Measurements from ENCODE around the gene PCSK7. TPM values are rescaled to one million over a fixed set of nuclear protein-coding genes. Genes with fewer than 3 reads are reported as not detected.

The PCSK7 gene
- total and polyA plus RNA-seq, 2 donors (not counting 3 experiments of a cell fraction or from before 2014, with no cell fraction given): 40.8 to 72.7 TPM

DNA sequence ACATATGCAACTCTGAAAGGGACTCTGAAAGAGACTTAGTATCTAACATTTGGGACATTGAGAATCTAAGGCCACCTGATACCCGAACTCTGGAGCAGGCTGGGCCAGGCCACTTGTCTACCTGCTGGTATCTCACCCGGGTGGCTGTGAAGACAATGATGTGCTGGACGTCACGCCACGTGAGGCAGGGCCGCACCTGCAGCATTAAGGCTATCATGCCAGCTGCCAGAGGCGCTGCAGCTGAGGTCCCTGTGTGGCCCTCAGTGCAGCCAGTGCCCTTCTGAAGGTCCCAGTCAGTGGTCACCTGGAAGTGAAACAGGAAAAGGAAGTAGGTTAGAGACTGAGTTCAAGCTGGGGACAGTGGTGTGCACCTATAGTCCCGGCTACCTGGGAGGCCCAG is 12.4 kb downstream of the PCSK7 start:
- BruUV-seq (replicated peaks): no TSS peak
- TF ChIP-seq MYC (IDR thresholded peaks at IDR 0.05; ENCODE audit: low read depth, low read length) (no peak), POLR2AphosphoS5 (IDR thresholded peaks at IDR 0.05; ENCODE audit: insufficient read depth, low read depth, low read length) (no peak), GATA2 (IDR thresholded peaks at IDR 0.05; ENCODE audit: insufficient read depth, insufficient read length, low read depth, low read length) (no peak), EZH2 (IDR thresholded peaks at IDR 0.05; ENCODE audit: borderline replicate concordance, low read depth, low read length, severe bottlenecking) (no peak), FOS (IDR thresholded peaks at IDR 0.05; ENCODE audit: borderline replicate concordance, insufficient read depth, low read length) (no peak), JUN (IDR thresholded peaks at IDR 0.05; ENCODE audit: borderline replicate concordance, insufficient read depth, insufficient read length, low read depth) (no peak), POLR2A (IDR thresholded peaks at IDR 0.05; ENCODE audit: low read depth, low read length) (no peak)
- TF ChIP-seq, protein P1, sequence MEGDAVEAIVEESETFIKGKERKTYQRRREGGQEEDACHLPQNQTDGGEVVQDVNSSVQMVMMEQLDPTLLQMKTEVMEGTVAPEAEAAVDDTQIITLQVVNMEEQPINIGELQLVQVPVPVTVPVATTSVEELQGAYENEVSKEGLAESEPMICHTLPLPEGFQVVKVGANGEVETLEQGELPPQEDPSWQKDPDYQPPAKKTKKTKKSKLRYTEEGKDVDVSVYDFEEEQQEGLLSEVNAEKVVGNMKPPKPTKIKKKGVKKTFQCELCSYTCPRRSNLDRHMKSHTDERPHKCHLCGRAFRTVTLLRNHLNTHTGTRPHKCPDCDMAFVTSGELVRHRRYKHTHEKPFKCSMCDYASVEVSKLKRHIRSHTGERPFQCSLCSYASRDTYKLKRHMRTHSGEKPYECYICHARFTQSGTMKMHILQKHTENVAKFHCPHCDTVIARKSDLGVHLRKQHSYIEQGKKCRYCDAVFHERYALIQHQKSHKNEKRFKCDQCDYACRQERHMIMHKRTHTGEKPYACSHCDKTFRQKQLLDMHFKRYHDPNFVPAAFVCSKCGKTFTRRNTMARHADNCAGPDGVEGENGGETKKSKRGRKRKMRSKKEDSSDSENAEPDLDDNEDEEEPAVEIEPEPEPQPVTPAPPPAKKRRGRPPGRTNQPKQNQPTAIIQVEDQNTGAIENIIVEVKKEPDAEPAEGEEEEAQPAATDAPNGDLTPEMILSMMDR (IDR thresholded peaks at IDR 0.05; ENCODE audit: extremely low read depth in 1 of 2, insufficient read depth in 1 of 2, low read depth in 1 of 2, low read length in 2 of 2): no peak
- TF ChIP-seq, protein P2, sequence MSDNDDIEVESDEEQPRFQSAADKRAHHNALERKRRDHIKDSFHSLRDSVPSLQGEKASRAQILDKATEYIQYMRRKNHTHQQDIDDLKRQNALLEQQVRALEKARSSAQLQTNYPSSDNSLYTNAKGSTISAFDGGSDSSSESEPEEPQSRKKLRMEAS (IDR thresholded peaks at IDR 0.05; ENCODE audit: insufficient read depth, insufficient read length): no peak
- FAIRE-seq (no peak), DNase-seq (ENCODE audit: low read depth, low spot score) (no peak)
- no peaks in the 10 kb centered on the region for H3K79me2 ChIP-seq (ENCODE audit: control insufficient read depth, insufficient read depth, low read length)
- no peaks in the 10 kb centered on the region for H4K20me1 ChIP-seq (replicated peaks; ENCODE audit: control insufficient read depth, extremely low read depth, insufficient read depth, low read length)
- dilution Hi-C loops (cut with MboI; ENCODE audit: extremely low pct_ligation_motif_present, low sequenced_read_pairs): no loop called here
- CTCF ChIA-PET: interaction anchor here (0.5 to 1.2 kb wide), 3 partner anchors 9 to 428 kb away, joined by 3 read pairs; partner anchors contain the start of gene APOA5
- no peak overlapping the region for H3K4me3 ChIP-seq (replicated peaks in 1 of 3; ENCODE audit: insufficient read depth in 1 of 3, low read depth in 1 of 3, low read length in 3 of 3)
- no peaks in the 10 kb centered on the region for H3K27me3 ChIP-seq (ENCODE audit: control insufficient read depth in 2 of 2, insufficient read depth in 2 of 2, low read length in 2 of 2)
- peaks cover 0 to 23% of the 10 kb centered on the region in 2 experiments for H3K36me3 ChIP-seq (ENCODE audit: control insufficient read depth in 2 of 2, extremely low read depth in 1 of 2, insufficient read depth in 2 of 2, low read length in 2 of 2)
- no peaks in the 10 kb centered on the region for H3K9me1 ChIP-seq (replicated peaks; ENCODE audit: control insufficient read depth, extremely low read depth, insufficient read depth, low read length)
- no peak overlapping the region for H3K27ac ChIP-seq (ENCODE audit: insufficient read depth, low read depth, low read length)
- H3K4me1 ChIP-seq (ENCODE audit: control insufficient read depth, extremely low read depth, insufficient read depth, low read length): peaks cover 11% of the 10 kb centered on the region
- no peaks in the 10 kb centered on the region for H3K9me3 ChIP-seq (replicated peaks; ENCODE audit: control insufficient read depth, insufficient read depth, low read length)
- intact Hi-C loops (cut with micrococcal nuclease): no loop called here
- POLR2A ChIA-PET: no interaction called here
- no peak overlapping the region for H2AFZ ChIP-seq (ENCODE audit: low read depth, low read length)
- H3K4me2 ChIP-seq (ENCODE audit: insufficient read depth, low read length): no peak overlapping the region
- H3K9ac ChIP-seq (replicated peaks; ENCODE audit: extremely low read depth, insufficient read depth, low read length): no peak overlapping the region
